Suppressor macrophage treated with lipopolysaccharide for 1 hour (primary cell): ENCODE measurements around the gene COL6A5.
"Not testable (repeated sequence)": the region's sequence is repeated elsewhere in the genome, so short reads cannot be mapped to it uniquely, and the experiment has no call there.

Source experiments
- DNase-seq, 3 donors: peaks; one replicate each; pipeline ENCODE4 v3.0.0-alpha.2; 2020 to 2022

The COL6A5 gene, protein sequence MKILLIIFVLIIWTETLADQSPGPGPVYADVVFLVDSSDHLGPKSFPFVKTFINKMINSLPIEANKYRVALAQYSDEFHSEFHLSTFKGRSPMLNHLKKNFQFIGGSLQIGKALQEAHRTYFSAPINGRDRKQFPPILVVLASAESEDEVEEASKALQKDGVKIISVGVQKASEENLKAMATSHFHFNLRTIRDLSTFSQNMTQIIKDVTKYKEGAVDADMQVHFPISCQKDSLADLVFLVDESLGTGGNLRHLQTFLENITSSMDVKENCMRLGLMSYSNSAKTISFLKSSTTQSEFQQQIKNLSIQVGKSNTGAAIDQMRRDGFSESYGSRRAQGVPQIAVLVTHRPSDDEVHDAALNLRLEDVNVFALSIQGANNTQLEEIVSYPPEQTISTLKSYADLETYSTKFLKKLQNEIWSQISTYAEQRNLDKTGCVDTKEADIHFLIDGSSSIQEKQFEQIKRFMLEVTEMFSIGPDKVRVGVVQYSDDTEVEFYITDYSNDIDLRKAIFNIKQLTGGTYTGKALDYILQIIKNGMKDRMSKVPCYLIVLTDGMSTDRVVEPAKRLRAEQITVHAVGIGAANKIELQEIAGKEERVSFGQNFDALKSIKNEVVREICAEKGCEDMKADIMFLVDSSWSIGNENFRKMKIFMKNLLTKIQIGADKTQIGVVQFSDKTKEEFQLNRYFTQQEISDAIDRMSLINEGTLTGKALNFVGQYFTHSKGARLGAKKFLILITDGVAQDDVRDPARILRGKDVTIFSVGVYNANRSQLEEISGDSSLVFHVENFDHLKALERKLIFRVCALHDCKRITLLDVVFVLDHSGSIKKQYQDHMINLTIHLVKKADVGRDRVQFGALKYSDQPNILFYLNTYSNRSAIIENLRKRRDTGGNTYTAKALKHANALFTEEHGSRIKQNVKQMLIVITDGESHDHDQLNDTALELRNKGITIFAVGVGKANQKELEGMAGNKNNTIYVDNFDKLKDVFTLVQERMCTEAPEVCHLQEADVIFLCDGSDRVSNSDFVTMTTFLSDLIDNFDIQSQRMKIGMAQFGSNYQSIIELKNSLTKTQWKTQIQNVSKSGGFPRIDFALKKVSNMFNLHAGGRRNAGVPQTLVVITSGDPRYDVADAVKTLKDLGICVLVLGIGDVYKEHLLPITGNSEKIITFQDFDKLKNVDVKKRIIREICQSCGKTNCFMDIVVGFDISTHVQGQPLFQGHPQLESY (N-terminal part only)

DNA sequence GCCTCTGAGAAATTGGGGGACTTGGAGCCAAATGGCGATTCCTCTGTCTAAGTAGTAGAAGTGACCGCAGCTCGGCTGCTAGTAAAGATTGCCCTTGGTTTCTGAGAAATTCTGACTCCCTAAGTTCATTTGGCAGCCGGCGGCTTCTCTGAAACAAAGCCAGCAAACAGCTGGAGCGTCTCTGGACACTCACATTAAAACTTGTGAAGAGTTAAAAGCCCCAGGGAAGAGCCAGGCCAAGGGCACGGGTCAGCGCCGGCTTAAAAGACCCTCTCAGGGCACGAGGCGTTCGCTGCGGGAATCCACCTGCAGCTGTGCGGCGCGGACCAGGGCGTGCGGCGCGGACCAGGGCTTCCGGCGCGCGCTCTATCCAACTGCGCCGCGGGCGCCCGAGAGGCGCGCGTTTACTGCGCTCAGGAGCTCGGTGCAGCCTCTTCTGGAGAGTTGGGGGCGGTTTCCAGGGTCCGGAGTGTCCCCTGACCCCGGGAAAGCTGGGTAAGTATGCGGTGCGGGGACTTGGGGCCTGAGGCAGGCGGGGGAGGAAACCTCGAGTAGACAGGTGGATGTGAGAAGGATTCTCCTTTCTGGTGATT lies at the start of gene COL6A5:
TSS of gene COL6A5 (plus strand) at position 186 of the 593 bp plus-strand sequence. CDS start 27,967 bp downstream, outside the sequence.
- DNase-seq, result peak in 2 of 3 donors; percentile 4 to 9

DNA sequence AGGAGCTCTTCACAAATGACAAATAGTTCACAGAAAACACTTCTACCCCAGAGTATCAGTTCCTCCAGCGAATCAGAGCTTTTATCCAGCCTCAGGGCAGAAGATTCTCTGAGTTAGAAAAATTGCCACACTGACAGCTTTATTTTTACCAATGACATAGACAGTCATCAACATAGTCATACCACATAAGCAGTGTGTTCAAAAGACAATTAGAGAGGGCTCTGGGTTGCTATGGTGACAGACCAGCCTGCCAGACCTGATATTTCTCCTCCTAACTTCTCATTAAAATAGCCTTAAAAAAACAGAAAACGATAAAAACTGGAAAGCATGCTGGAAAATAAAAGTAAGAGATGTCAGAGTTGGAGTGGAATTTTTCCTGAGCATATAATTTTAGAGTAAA lies 45.9 kb upstream of the COL6A5 start:
- DNase-seq, result no peak

DNA sequence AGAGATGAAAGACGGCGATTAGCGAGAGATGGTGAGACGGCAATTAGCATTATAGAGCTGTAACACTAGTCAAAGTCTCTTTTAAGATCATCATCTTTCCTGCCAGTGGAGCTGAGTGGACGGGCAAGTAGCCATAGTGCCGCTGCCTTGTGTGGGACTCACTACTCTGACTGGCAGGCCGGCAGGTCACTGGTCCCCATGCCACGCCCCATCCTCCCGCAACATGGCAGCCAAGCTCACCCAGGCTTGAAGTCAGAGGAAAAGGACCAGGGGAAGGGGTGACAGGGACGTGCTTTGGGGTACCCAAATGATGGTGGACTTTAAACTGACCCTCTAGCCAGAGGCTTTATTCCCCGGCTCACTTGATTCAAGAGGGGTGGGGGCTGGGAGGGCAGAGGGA lies 44.6 kb upstream of the COL6A5 start:
- DNase-seq, result no peak

DNA sequence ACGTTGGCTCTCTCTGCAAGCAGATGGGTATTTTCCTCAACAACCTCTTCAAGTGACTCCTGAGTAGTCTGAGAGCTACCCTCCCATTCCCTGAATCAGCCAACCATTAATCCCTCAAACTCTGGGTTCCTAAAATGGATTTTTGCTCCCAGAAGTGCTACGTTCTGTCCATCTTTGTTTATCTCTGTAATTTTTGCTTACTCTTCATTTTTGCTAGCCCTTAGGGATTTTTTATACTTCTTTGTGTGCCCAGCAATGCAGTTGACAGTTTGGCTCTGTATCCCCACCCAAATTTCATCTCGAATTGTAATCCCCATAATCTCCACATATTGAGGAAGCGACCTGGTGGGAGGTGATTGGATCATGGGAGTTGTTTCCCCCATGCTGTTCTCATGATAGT lies 35.4 kb upstream of the COL6A5 start:
- no peak for DNase-seq

DNA sequence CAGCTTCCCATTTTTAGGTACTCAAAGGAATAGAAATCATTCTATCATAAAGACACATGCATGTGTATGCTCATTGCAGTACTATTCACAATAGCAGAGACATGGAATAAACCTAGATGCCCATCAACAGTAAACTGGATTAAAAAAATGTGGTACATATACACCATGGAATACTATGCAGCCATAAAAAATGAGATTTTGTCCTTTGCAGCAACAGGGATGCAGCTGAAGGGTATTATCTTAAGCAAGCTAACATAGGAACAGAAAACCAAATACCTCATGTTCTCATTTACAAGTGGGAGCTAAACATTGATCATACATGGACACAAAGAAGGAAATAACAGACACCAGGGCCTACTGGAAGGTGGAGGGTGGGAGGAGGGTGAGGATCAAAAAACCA lies 33.1 kb upstream of the COL6A5 start:
- no peak for DNase-seq

DNA sequence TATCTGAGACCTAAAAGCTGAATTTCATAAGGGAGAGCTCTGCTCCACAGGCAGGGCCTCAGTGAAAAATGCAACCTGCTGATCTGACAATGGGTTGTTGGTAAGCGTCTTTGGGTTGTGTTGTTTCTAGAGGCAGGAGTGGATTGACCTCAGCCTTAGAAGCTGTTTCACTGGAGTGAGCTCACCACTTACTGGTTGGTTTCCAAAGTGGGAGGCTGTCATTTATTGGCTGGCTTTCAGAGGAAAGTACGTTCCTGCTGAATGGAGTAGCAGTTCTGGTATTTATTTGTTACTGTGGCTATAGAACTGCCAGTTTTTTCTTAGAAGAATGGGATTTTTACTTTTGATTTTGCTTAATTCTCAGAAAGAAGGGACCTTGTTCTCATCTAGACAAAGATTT lies 29.3 kb upstream of the COL6A5 start:
- DNase-seq, result no peak

DNA sequence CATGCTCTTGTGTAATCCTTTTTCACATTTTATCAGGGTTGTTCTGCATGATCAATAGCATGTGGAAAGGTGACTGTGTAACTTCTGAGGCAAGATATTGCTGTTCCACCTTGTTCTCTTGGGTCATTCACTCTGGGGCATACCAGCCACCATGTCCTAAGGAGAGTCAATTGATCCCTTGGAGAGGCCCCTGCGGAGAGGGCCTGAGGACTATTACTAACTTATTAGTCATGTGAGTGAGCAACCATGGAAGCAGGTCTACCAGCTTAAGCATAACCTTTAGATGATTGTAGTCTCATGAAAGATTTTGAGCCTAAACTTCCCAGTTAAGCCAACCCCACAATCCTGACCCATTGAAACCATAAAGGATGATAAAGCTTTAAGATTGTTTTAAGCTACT lies 22.0 kb upstream of the COL6A5 start:
- DNase-seq, result no peak

DNA sequence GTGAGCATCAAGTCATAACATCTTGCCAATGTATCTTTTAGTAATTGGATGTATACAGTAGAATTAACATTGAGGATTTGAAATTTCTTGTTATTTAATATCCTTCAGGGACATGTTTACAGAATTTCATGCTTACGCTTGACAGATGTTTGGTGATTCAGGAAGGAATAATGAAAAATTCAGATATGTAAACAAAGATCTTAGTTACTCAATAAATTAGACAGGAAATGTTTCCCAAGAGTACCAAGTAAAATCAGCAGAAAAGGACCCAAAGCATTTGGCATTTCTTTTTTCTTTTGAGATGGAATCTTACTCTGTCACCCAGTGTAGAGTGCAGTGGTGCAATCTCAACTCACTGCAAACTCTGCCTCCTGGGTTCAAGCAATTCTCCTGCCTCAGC lies 4.7 kb upstream of the COL6A5 start:
- no peak for DNase-seq

DNA sequence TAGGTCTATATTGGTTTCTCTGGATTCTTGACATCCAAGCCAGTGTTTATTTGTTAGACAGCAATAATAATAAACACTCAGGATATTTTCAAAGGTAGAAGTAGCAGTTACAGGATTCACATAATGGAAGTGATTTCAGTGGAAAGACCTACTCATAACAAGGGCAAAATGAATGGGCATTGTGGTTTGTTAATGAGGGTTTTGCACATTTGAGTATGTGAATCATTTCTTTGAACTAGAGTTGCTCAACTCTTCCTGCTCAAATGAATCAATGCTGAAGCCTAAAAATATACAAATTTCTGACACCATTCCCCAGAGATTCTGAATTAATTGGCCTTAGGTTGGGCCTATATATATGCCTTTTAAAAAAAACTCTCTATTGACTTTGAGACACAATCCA lies 4.1 kb upstream of the COL6A5 start:
- DNase-seq, result peak in 2 of 3 donors; percentile 10 to 22

DNA sequence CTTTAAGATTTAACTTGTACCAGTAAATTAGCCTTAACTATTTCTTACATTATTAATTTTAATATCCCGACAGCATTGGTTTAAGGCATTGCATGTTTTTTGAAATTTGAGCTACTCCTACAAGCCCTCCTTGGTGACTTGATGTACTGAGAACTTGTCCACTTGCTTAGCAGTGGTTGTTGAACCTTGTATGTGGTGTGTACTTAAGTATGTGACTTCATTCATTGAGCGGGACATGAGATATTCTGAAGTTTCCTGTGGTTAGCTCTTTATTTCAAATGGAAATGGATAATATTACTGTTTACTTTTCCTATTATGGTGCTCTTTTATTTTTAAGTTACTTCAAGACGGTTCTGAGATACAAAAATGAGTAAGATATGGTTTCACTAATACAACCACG lies 3.6 kb upstream of the COL6A5 start:
- DNase-seq, result no peak

DNA sequence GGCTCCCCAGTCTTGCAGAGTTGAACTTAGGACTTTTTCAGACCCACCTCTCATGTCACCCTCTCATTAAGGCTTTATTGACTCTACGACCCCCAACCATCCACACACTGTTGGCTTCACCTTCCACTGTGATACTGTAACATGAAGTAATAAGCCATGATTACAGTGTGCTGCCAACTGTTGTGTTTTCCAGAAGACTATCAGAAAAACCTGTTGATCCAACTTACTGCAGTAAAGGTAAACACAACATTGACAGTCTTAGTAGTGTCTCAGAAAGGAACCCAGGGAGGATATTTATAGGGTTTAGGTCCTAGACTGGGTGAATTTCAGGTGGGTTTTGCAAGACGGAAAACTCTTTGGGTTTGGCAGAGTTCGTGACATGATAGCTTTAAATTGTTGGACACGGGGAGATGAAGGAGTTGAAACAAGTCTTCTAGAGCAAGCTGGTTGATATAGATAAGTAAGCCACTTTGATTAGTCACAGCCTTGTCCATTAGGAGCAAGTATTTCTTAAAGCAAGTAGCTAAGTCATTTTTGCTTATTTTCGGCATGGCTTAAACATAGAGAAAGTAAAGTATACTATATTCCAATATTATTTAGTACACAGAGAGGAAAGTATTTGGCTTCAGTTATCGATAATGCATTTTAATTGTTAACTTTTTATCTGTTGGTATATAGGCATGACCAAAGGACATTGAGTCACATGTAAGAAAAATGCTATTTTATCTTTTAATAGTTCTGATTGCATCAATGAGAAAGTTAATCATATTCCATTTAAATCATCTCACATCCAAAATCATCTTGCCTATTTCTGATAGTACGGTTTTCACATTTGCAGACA lies 2.4 kb upstream of the COL6A5 start:
- no peak for DNase-seq

DNA sequence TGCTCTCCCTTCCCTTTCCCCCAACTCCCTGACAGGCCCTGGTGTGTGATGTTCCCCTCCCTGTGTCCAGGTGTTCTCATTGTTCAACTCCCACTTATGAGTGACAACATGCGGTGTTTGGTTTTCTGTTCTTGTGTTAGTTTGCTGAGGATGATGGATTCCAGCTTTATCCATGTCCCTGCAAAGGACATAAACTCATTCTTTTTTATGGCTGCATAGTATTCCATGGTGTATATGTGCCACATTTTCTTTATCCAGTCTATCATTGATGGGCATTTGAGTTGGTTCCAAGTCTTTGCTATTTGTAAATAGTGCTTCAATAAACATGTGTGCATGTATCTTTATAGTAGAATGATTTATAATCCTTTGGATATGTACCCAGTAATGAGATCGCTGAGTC lies 2.8 kb downstream of the COL6A5 start:
- not testable (repeated sequence) for DNase-seq

DNA sequence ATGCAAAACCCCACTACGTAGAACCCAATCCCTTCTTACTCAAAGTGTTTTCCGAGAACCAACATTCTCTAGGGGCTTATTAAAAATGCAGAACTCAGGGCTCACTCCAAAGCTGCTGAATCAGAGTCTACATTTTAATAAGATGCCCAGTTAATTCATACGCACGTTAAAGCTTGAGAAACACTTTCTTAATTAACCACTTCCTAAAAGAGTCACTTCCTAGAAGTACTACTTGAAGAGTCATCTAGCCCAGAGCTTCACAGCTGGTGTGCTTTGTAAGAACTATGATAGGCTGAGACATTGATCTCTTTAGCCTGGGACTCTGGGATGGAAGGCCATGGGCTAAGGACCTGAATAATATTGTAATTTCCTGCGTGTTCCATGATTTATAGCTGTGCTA lies 9.0 kb downstream of the COL6A5 start:
- peak; percentile 27 to 74 (median 65) for DNase-seq

DNA sequence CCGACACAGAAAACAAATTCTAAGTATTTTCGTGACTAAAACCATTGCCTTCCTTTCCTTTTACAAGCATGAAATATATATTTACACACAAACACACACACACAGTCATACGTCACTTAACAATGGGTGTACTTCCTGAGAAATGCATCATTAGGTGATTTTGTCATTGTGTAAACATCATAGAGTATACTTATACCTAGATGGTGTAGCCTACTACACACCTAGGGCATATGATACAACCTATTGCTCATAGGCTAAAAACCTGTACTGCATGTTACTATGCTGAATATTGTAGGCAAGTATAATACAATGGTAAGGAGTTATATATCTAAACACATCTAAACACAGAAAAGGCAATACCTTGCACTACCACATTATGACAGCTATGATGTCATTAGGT lies 28.6 kb downstream of the COL6A5 start:
- DNase-seq, result no peak

DNA sequence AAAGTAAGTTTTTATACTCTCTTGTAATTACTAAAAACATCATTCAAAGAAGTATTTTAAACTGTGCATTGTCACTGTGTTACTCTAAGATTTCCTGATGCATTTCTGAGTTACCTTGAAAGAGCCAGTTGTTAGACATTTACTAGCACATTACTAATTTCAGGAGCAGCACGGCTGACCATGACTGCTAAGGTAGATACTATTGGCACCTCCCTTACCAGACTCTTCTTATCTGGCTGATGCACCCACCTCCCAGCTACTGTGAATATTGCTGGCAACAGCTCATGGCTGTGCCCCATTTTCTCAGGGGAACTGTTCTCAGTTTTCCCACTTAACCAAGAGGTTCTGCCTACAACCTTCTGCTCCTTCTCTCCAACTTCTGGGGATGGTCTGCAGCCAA lies 29.4 kb downstream of the COL6A5 start:
- DNase-seq, result no peak

DNA sequence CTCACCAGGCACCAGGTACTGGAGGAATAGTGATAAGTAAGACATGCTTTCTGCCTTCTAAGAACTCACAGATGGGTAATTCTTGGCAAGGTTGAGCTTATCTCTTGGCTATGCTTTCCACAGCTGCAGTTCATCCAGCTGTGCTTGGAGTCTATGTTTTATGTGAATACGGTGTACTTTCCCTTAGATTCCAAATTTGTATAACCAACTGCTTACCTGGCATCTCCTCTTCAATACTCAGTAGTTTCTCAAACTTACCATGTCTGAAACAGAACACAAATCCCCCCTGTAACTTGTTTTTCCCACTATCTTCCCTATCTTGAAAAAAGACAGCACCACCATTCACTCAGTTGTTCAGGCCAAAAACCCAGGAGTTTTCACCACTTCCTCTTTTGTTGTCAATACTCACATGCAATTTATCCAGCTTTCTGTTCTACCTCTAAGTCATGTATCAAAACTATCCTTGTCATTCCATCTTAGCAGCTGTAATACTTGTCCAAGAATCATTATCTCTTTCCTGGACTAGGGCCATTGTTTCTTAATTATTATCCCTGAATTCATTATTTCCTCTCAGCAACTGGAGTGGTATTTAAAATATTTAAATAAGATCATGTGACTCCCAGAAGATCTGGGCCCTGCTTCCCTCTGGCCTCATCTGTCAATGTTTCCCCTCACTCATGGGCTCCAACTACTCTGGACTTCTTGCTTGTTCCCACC lies 32.6 kb downstream of the COL6A5 start:
- peak in 1 of 3 donors; percentile 5 for DNase-seq

DNA sequence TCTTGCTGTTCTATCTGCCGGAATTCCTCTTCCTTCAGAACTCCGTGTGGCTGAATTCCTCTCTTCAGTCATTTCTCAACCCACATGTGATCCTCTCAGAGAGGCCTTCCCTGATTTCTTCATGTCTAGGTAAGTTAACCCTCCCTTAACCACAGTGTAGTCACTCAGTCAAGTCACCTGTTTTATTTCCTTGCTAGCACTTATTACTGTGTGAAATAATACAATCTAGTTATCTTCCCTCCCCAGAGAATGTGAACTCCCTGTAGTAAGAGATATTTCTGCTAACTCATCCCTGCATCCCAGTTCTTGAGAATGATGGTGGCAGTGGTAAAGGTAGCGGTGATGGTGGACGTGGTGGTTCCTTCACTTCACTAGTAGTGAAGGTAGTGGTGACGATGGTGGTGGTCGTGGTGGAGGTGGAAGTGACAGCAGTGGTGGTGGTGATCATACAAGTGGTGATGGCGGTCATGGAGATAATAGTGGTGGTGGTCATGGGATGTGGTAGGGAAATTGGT lies 33.3 kb downstream of the COL6A5 start:
- DNase-seq, result no peak

DNA sequence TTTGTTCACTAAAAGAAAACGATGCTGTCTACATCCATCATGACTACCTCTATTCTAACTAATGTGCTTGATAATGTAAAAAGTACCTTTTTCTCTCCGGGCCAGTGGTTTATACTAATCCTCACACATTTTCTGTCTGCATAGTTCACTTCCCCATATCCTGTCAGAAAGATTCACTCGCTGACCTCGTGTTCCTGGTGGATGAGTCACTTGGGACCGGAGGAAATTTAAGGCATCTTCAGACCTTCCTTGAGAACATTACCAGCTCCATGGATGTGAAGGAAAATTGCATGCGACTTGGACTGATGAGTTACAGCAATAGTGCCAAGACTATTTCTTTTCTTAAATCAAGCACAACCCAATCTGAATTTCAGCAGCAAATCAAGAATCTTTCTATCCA lies 33.8 kb downstream of the COL6A5 start:
- no peak for DNase-seq

DNA sequence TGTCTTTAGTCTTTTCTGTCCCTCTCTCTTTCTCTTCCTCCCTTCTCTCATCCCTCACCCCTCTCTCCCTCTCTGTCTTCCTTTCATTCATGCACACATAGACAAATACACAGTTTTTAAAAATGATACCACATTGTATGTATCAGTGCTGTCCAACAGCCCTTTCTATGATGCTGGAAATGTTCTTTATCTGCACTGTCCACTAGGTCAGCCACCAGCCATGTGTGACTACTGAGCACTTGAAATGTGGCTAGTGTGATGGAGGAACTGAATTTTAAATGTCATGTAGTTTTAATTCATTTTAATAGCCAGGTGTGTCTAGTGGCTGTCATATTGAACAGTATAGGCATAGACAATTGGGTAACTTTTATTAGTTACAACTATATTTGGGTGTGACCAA lies 34.9 kb downstream of the COL6A5 start:
- DNase-seq, result no peak

DNA sequence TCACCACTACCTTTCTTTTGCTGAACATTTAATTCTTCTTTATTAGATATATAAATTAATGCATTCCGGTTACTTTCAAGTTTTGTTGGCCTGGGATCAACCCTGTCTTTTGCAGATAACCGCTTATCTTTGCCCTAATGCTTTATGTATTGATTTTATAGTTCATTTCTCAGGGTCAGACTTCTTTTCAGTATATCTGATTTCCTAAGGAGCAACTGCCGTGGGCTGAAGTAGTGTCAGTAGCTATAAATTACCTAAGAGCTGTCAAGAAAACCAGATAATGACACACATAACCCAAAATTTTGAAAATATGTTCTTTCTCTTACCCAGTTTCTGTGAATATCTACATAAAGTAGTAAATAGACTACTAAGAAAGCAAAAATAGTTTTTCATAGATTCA lies 38.0 kb downstream of the COL6A5 start:
- DNase-seq, result no peak

DNA sequence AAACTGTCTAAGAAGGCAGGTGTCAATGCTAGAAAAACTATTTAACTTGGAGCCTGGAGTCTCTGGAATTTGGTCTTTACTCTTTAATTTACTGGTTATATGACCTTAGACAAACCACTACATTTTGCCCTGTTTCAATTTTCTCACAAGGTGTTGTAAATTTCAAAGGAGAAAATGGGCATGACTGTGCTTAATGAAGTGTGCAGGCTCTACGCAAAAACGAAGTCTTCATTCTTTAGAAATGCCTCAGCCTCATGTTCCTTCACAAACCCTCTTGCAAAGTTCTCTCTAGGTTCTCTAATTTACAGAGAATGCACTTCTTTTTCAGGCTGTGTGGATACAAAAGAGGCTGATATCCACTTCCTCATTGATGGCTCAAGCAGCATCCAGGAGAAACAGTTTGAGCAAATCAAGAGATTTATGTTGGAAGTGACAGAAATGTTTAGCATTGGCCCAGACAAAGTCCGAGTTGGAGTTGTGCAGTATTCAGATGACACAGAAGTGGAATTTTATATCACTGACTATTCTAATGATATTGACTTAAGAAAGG lies 39.1 kb downstream of the COL6A5 start:
- DNase-seq, result no peak
